Hepatocyte (in vitro differentiated cells): ENCODE measurements around the gene METTL24. TPM values are rescaled to one million over a fixed set of nuclear protein-coding genes. Genes with fewer than 3 reads are reported as not detected.
A peak's percentile ranks its signal among the peaks of the same experiment; 100 is the strongest.

Experiments
- DNase-seq: peaks from one replicate; pipeline ENCODE4 v3.0.0-alpha.2; 2016; ENCODE audit warnings: low spot score
- H2AFZ ChIP-seq: fragments of 200-600 bp; sonication (generic); 2 replicates; pipeline ENCODE4 v1.6.0; 2016; ENCODE audit warnings: antibody characterized with exemption, mild to moderate bottlenecking
- H3K27ac ChIP-seq: fragments of 200-600 bp; sonication (generic); 2 replicates; pipeline ENCODE4 v1.5.1; 2016; ENCODE audit warnings: mild to moderate bottlenecking
- H3K27me3 ChIP-seq: fragments of 200-600 bp; sonication (generic); 2 replicates; pipeline ENCODE4 v1.6.1; 2016
- H3K36me3 ChIP-seq: fragments of 200-600 bp; sonication (generic); replicated peaks from 2 replicates; pipeline ENCODE4 v1.5.1; 2016; ENCODE audit warnings: low read depth; ENCODE audit not compliant: insufficient read depth
- H3K4me1 ChIP-seq: fragments of 200-600 bp; sonication (generic); 2 replicates; pipeline ENCODE4 v1.5.1; 2016; ENCODE audit warnings: mild to moderate bottlenecking, moderate library complexity; ENCODE audit not compliant: insufficient read depth
- H3K4me2 ChIP-seq: fragments of 200-600 bp; sonication (generic); 2 replicates; pipeline ENCODE4 v1.6.0; 2016
- H3K4me3 ChIP-seq: fragments of 200-600 bp; sonication (generic); 2 replicates; pipeline ENCODE4 v1.5.1; 2016; ENCODE audit warnings: mild to moderate bottlenecking
- H3K79me2 ChIP-seq: fragments of 200-600 bp; sonication (generic); 2 replicates; pipeline ENCODE4 v1.6.0; 2017; ENCODE audit warnings: mild to moderate bottlenecking
- H3K9me2 ChIP-seq: fragments of 200-600 bp; sonication (generic); replicated peaks from 2 replicates; pipeline ENCODE4 v1.6.0; 2017; ENCODE audit warnings: mild to moderate bottlenecking; ENCODE audit not compliant: insufficient read depth
- H3K9me3 ChIP-seq: fragments of 200-600 bp; sonication (generic); 2 replicates; pipeline ENCODE4 v1.5.1; 2016; ENCODE audit warnings: low read depth, mild to moderate bottlenecking
- H4K20me1 ChIP-seq: fragments of 200-600 bp; sonication (generic); 2 replicates; pipeline ENCODE4 v1.6.0; 2016; ENCODE audit warnings: mild to moderate bottlenecking; ENCODE audit not compliant: insufficient read depth, poor library complexity, severe bottlenecking
- EZH2 ChIP-seq: fragments of 200-600 bp; sonication (generic); IDR thresholded peaks from 2 replicates; pipeline ENCODE4 v1.6.1; 2016; ENCODE audit warnings: antibody characterized with exemption, mild to moderate bottlenecking, borderline replicate concordance
- EZH2phosphoT487 ChIP-seq: fragments of 200-600 bp; sonication (generic); IDR thresholded peaks from one replicate; pipeline ENCODE4 v1.6.1; 2018; ENCODE audit warnings: antibody characterized with exemption, mild to moderate bottlenecking, low read depth, moderate library complexity; ENCODE audit not compliant: unreplicated experiment, severe bottlenecking
- WGBS: methylation state at CpG from one replicate; pipeline ENCODE4 v1.1.6; 2016; ENCODE audit warnings: low lambda C conversion rate; ENCODE audit errors: missing lambda C conversion rate; 5-methylcytosine and 5-hydroxymethylcytosine counted together
- polyA plus RNA-seq: library from polyadenylated mRNA; unstranded; fragments of >200 nt; fragmentation: Nextera tagmentation; extraction: Ambion mirVana; gene quantifications from 2 replicates; pipeline ENCODE4 v1.2.1, GENCODE V29; 2016
- total RNA-seq: library from RNA; depleted of rRNA; stranded (reverse); fragments of >200 nt; gene quantifications from 2 replicates; pipeline ENCODE4 v1.2.3, GENCODE V29; 2014
- TF ChIP-seq, protein P1 (sequence below): fragments of 200-600 bp; sonication (generic); IDR thresholded peaks from 2 replicates; pipeline ENCODE4 v1.5.1; 2016; ENCODE audit warnings: antibody characterized with exemption, mild to moderate bottlenecking; ENCODE audit not compliant: poor library complexity

The METTL24 gene
- total and polyA plus RNA-seq, 2 experiments from 2014 or later: 2.2 to 5.7 TPM

DNA sequence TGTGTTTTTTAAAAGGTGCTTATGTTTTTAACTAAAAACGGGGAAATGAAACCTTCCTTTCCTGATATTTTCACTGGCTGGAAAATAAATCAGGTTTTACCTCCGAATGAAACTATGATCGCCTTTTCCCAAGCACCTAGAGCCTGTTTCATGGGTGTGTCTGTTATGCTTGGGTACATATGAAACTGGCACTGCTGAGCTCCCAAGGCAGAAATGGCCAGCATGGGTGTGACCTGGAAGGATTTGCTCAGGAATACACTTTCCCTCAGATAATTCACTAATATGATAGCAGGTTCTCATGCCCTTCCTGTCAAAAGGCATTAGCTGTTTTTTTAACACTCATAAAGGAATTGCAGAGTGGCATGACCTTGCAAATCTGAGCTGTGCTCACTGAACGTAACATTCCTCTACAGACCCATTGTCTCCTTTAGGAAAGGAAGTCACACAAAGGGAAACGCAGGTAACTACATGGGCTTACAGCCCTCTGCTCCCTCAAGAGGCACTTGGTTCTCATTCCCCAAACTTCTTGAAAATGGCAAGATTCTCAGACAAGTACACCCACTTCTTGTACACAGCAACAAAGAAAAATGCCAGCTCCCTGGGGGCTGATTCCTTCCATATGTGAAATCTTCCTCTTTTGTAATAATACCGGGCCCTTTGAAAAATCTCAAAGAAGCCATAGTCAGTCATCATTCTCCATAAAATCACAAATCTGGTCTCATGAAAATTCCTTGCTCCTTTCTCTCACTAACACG lies 72.7 kb downstream of the METTL24 start:
- Histone ChIP-seq H3K4me3 (no peak overlapping the region), H3K9me2 (no peaks in the 10 kb centered on the region), H3K27ac (peak overlapping the region; percentile 28), H3K4me1 (no peaks in the 10 kb centered on the region), H3K36me3 (no peaks in the 10 kb centered on the region), H3K9me3 (no peaks in the 10 kb centered on the region), H3K4me2 (no peak overlapping the region), H2AFZ (no peak overlapping the region), H4K20me1 (no peaks in the 10 kb centered on the region), H3K79me2 (no peaks in the 10 kb centered on the region), H3K27me3 (no peaks in the 10 kb centered on the region)
- 66% methylated on average over 7 of the region's 7 CpGs for WGBS
- DNase-seq: no peak
- TF ChIP-seq EZH2phosphoT487 (no peak), EZH2 (no peak)

GRCh38 chr6:110284855-110285254 lies 73.3 kb downstream of the METTL24 start:
- no peaks in the 10 kb centered on the region for H3K27me3 ChIP-seq
- TF ChIP-seq, protein P1, sequence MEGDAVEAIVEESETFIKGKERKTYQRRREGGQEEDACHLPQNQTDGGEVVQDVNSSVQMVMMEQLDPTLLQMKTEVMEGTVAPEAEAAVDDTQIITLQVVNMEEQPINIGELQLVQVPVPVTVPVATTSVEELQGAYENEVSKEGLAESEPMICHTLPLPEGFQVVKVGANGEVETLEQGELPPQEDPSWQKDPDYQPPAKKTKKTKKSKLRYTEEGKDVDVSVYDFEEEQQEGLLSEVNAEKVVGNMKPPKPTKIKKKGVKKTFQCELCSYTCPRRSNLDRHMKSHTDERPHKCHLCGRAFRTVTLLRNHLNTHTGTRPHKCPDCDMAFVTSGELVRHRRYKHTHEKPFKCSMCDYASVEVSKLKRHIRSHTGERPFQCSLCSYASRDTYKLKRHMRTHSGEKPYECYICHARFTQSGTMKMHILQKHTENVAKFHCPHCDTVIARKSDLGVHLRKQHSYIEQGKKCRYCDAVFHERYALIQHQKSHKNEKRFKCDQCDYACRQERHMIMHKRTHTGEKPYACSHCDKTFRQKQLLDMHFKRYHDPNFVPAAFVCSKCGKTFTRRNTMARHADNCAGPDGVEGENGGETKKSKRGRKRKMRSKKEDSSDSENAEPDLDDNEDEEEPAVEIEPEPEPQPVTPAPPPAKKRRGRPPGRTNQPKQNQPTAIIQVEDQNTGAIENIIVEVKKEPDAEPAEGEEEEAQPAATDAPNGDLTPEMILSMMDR: no peak
- no peak for TF ChIP-seq EZH2
- TF ChIP-seq EZH2phosphoT487: no peak
- no peak overlapping the region for H3K4me3 ChIP-seq
- H3K9me3 ChIP-seq: no peaks in the 10 kb centered on the region
- no peaks in the 10 kb centered on the region for H3K79me2 ChIP-seq
- H3K27ac ChIP-seq: peak overlapping the region; percentile 28
- H3K4me1 ChIP-seq: no peaks in the 10 kb centered on the region
- H3K9me2 ChIP-seq: no peaks in the 10 kb centered on the region
- H2AFZ ChIP-seq: no peak overlapping the region
- H3K4me2 ChIP-seq: no peak overlapping the region
- no peaks in the 10 kb centered on the region for H4K20me1 ChIP-seq
- H3K36me3 ChIP-seq: no peaks in the 10 kb centered on the region
- DNase-seq: no peak

DNA sequence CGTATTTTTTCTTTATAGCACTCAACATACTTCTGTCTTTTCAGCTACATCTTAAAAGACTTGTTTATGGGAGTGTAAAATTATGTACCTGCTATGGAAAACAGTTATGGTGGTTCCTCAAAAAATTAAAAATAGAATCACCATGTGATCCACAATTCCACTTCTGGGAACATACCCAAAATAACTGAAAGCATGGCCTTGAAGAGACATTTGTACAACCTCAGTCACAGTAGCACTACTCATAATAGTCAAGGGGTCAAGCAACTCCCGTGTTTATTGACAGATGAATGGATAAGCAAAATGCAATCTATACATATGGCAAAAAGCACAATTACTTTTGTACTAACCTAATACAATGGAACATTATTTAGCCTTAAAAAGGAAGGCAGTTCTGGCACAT lies 74.5 kb downstream of the METTL24 start:
- no peaks in the 10 kb centered on the region for H3K4me1 ChIP-seq
- no peak overlapping the region for H3K4me2 ChIP-seq
- DNase-seq: no peak
- H2AFZ ChIP-seq: no peak overlapping the region
- H3K27ac ChIP-seq: no peak overlapping the region
- H3K79me2 ChIP-seq: no peaks in the 10 kb centered on the region
- H3K27me3 ChIP-seq: no peaks in the 10 kb centered on the region
- no peak overlapping the region for H3K4me3 ChIP-seq
- no peaks in the 10 kb centered on the region for H3K36me3 ChIP-seq
- TF ChIP-seq EZH2 (no peak), EZH2phosphoT487 (no peak)
- TF ChIP-seq, protein P1: no peak
- no peaks in the 10 kb centered on the region for H3K9me2 ChIP-seq
- no peaks in the 10 kb centered on the region for H3K9me3 ChIP-seq
- WGBS: 80% methylated on average over 2 of the region's 2 CpGs
- H4K20me1 ChIP-seq: no peaks in the 10 kb centered on the region

GRCh38 chr6:110282412-110282811 lies 75.7 kb downstream of the METTL24 start:
- no peaks in the 10 kb centered on the region for H3K9me3 ChIP-seq
- TF ChIP-seq, protein P1: no peak
- no peak for TF ChIP-seq EZH2phosphoT487
- no peak for TF ChIP-seq EZH2
- no peaks in the 10 kb centered on the region for H3K27me3 ChIP-seq
- no peaks in the 10 kb centered on the region for H3K79me2 ChIP-seq
- no peaks in the 10 kb centered on the region for H3K9me2 ChIP-seq
- no peak overlapping the region for H2AFZ ChIP-seq
- no peak for DNase-seq
- H3K4me1 ChIP-seq: no peaks in the 10 kb centered on the region
- H3K4me2 ChIP-seq: no peak overlapping the region
- no peaks in the 10 kb centered on the region for H3K36me3 ChIP-seq
- no peaks in the 10 kb centered on the region for H4K20me1 ChIP-seq
- H3K4me3 ChIP-seq: no peak overlapping the region
- WGBS: 100% methylated on average over 1 of the region's 1 CpG
- no peak overlapping the region for H3K27ac ChIP-seq
